SW 1271 (cell line): ENCODE results near the gene MLYCD.

Experiments used
- DNase-seq, 2 experiments: peaks; one replicate each; lab custom pipeline; 2025; lab: John Stamatoyannopoulos, UW

The MLYCD gene

GRCh38 chr16:83956336-83957289, 57.7 kb downstream of the MLYCD start:
- DNase-seq: peak; percentile 12 to 69

- no peak for DNase-seq
Measured at GRCh38 chr16:83957296-83957855, 58.5 kb downstream of the MLYCD start.

GRCh38 chr16:83958137-83958845, 59.4 kb downstream of the MLYCD start:
- no peak for DNase-seq

GRCh38 chr16:83958846-83959565, 60.1 kb downstream of the MLYCD start:
- no peak for DNase-seq

GRCh38 chr16:83959656-83960434, 60.9 kb downstream of the MLYCD start:
- DNase-seq: no peak

GRCh38 chr16:83960521-83961249, 61.8 kb downstream of the MLYCD start:
- no peak for DNase-seq

- no peak for DNase-seq
Measured at GRCh38 chr16:83961591-83961990, 62.7 kb downstream of the MLYCD start.

- no peak for DNase-seq
Measured at GRCh38 chr16:83963277-83964119, 64.6 kb downstream of the MLYCD start.

GRCh38 chr16:83964684-83965443, 65.9 kb downstream of the MLYCD start:
- DNase-seq: no peak

- DNase-seq: no peak
Measured at GRCh38 chr16:83965444-83966152, 66.7 kb downstream of the MLYCD start.

- no peak for DNase-seq
Measured at GRCh38 chr16:83966153-83966696, 67.3 kb downstream of the MLYCD start.

- no peak for DNase-seq
Measured at GRCh38 chr16:83967091-83967490, 68.2 kb downstream of the MLYCD start.

GRCh38 chr16:83967838-83968305, 69.0 kb downstream of the MLYCD start, which contains the start of gene NECAB2:
Gene NECAB2 (plus strand): TSS chr16:83968244. CDS start chr16:83968649, 405 bp downstream.
- DNase-seq: no peak

- no peak for DNase-seq
Measured at GRCh38 chr16:83968306-83968851, 69.5 kb downstream of the MLYCD start.

- DNase-seq: no peak
Measured at GRCh38 chr16:83968891-83969649, 70.2 kb downstream of the MLYCD start.

GRCh38 chr16:83969771-83970429, 71.0 kb downstream of the MLYCD start:
- DNase-seq: no peak
